Breast epithelium (tissue), 3 donors: Measurements from ENCODE around the gene SEC11A.

Experiments
- POLR2A ChIP-seq: fragments of 450-650 bp; IDR thresholded peaks from one replicate; pipeline ENCODE4 v1.6.1; 2016; ENCODE audit warnings: antibody characterized with exemption, mild to moderate bottlenecking, moderate library complexity
- POLR2AphosphoS5 ChIP-seq, 3 donors: sonication (generic); formaldehyde crosslinking; IDR thresholded peaks; one replicate each; pipeline ENCODE4 v1.6.1; 2017; ENCODE audit warnings: antibody characterized with exemption in 3 of 3
- TF ChIP-seq, protein P1 (sequence below), 3 donors: fragments of 450-650 bp; IDR thresholded peaks; one replicate each; pipeline ENCODE4 v1.5.1; 2016 to 2017; ENCODE audit warnings: antibody characterized with exemption in 3 of 3, mild to moderate bottlenecking in 3 of 3, moderate library complexity in 3 of 3

DNA sequence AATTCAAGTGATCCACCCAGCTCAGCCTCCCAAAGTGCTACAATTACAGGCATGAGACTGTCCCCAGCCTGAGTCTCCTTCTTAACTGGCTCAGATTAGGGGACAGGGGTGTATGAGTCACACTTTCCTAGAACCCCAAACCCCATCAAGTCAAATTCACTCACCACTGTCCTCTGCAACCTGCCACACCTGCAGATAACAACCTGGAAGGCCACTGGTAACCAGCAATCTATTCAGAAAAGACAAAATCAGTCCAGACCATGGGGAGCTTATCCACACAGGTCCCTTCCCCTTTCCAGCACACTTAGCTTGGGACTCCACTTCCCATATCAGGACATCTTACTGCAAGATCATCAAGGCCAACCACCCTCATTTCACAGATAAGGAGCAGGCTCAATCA, 68.2 kb downstream of the SEC11A start:
- TF ChIP-seq, protein P1, sequence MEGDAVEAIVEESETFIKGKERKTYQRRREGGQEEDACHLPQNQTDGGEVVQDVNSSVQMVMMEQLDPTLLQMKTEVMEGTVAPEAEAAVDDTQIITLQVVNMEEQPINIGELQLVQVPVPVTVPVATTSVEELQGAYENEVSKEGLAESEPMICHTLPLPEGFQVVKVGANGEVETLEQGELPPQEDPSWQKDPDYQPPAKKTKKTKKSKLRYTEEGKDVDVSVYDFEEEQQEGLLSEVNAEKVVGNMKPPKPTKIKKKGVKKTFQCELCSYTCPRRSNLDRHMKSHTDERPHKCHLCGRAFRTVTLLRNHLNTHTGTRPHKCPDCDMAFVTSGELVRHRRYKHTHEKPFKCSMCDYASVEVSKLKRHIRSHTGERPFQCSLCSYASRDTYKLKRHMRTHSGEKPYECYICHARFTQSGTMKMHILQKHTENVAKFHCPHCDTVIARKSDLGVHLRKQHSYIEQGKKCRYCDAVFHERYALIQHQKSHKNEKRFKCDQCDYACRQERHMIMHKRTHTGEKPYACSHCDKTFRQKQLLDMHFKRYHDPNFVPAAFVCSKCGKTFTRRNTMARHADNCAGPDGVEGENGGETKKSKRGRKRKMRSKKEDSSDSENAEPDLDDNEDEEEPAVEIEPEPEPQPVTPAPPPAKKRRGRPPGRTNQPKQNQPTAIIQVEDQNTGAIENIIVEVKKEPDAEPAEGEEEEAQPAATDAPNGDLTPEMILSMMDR (IDR thresholded peaks at IDR 0.05) = no peak
- no peak for TF ChIP-seq POLR2A
- TF ChIP-seq POLR2AphosphoS5 (IDR thresholded peaks at IDR 0.05) = no peak
